ENCODE measurements around the gene C1QTNF9.

DNA sequence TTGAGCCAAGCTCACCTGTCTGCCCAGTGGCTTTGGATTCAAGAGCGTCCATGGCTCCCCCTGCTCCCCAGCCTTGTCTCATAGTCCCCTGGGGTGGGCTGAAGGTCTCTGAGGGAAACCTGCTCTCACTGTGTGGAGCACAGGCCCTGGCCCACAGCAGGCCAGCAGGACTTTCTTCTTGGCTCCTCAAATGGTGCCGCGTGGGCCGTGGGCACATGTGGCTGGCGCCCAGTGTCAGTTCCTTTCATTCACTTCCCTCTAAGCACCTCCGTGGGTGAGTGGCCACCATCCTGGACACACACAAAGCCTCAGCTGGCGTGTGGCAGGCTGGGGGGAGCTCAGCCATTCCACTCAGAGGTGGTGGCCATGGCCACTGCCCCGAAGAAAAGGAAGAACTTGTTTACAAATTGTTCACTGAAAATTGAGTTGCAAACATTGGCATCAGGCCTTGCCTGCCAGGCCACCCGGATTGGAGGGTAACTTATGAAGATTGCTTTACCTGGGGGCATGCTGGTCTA, 53.1 kb downstream of the C1QTNF9 start:
- TF ChIP-seq CTCF (IDR thresholded peaks at IDR 0.05) (no peak), POLR2A (IDR thresholded peaks at IDR 0.05) (no peak), EP300 (IDR thresholded peaks at IDR 0.05) (no peak), POLR2AphosphoS5 (IDR thresholded peaks at IDR 0.05) (no peak)
